HepG2 (cell line): ENCODE data around the gene SKIDA1. TPM values are rescaled to one million over a fixed set of nuclear protein-coding genes. Genes with fewer than 3 reads are reported as not detected.

Experiments used
- AGO1 ChIP-seq: fragments of 200-400 bp; formaldehyde crosslinking; IDR thresholded peaks from 2 replicates; pipeline ENCODE4 v1.6.1; 2017; ENCODE audit warnings: mild to moderate bottlenecking, low read depth, low read length, moderate library complexity; ENCODE audit not compliant: poor library complexity, severe bottlenecking
- ARHGAP35 ChIP-seq: sonication (generic); formaldehyde crosslinking; IDR thresholded peaks from 2 replicates; pipeline ENCODE4 v1.9.0; 2022; ENCODE audit warnings: mild to moderate bottlenecking, inconsistent platforms, moderate library complexity, missing genetic modification reagents, borderline replicate concordance
- ATF4 ChIP-seq, 2 experiments: fragments of 450-650 bp in 1 of 2; sonication (generic) in 1 of 2; formaldehyde crosslinking; IDR thresholded peaks; 2 replicates each; pipeline versions ENCODE4 v1.5.0 to v1.8.0; 2020 to 2022; ENCODE audit warnings: mild to moderate bottlenecking in 1 of 2, missing genetic modification reagents in 1 of 2
- BRF2 ChIP-seq: sonication (generic); formaldehyde crosslinking; IDR thresholded peaks from 2 replicates; pipeline ENCODE4 v1.8.1; 2022; ENCODE audit warnings: mild to moderate bottlenecking, missing genetic modification reagents
- CBFB ChIP-seq: sonication (generic); formaldehyde crosslinking; IDR thresholded peaks from 2 replicates; pipeline ENCODE4 v1.4.0; 2020; ENCODE audit warnings: missing genetic modification reagents
- DMAP1 ChIP-seq: IDR thresholded peaks from 2 replicates; pipeline ENCODE4 v1.6.1; 2016
- FOXK2 ChIP-seq: fragments of 450-650 bp; IDR thresholded peaks from 2 replicates; pipeline ENCODE4 v1.6.1; 2016
- NBN ChIP-seq: fragments of 450-650 bp; conservative IDR thresholded peaks from 2 replicates; pipeline ENCODE4 v1.6.1; 2017
- RAD51 ChIP-seq: fragments of 450-650 bp; IDR thresholded peaks from 2 replicates; pipeline ENCODE4 v1.6.1; 2016; ENCODE audit warnings: borderline replicate concordance
- RBFOX2 ChIP-seq: fragments of 200-400 bp; formaldehyde crosslinking; IDR thresholded peaks from 2 replicates; pipeline ENCODE4 v1.6.1; 2017; ENCODE audit warnings: low read depth, mild to moderate bottlenecking, low read length
- U2AF2 ChIP-seq: fragments of 200-400 bp; formaldehyde crosslinking; IDR thresholded peaks from 2 replicates; pipeline ENCODE4 v1.6.1; 2017; ENCODE audit warnings: low read depth, mild to moderate bottlenecking, low read length
- ZBTB49 ChIP-seq: sonication (generic); formaldehyde crosslinking; IDR thresholded peaks from 2 replicates; pipeline ENCODE4 v1.4.0; 2020; ENCODE audit warnings: missing genetic modification reagents, borderline replicate concordance
- ZNF142 ChIP-seq: sonication (generic); formaldehyde crosslinking; IDR thresholded peaks from 2 replicates; pipeline ENCODE4 v1.4.0; 2020; ENCODE audit warnings: missing genetic modification reagents
- ZNF281 ChIP-seq: sonication (generic); formaldehyde crosslinking; IDR thresholded peaks from 2 replicates; pipeline ENCODE4 v1.4.0; 2020; ENCODE audit warnings: missing genetic modification reagents, borderline replicate concordance
- ZNF747 ChIP-seq: sonication (generic); formaldehyde crosslinking; IDR thresholded peaks from 2 replicates; pipeline ENCODE4 v1.8.1; 2023; ENCODE audit warnings: missing genetic modification reagents, mild to moderate bottlenecking, borderline replicate concordance
- ZNF749 ChIP-seq: sonication (generic); formaldehyde crosslinking; IDR thresholded peaks from 2 replicates; pipeline ENCODE4 v1.8.0; 2022; ENCODE audit warnings: mild to moderate bottlenecking, missing genetic modification reagents, moderate library complexity, borderline replicate concordance
- polyA plus RNA-seq, 8 experiments: library from polyadenylated mRNA; depleted of rRNA in 3 of 8; stranded (reverse) in 7 of 8; unstranded in 1 of 8; fragments of >200 nt; fragmentation: Illumina TruSeq in 4 of 8; extraction: Trizol in 4 of 8; gene quantifications; 2 replicates each; pipeline versions ENCODE4 v1.2.1 to v1.2.3, GENCODE V29; 2011 to 2016; ENCODE audit warnings: low read depth in 4 of 8, missing spikeins in 1 of 8, mixed read lengths in 1 of 8; ENCODE audit not compliant: insufficient read depth in 1 of 8
- total RNA-seq, 5 experiments: library from RNA; depleted of rRNA; stranded (reverse); fragments of >200 nt; fragmentation: Illumina TruSeq; extraction: Trizol; gene quantifications; 2 replicates each; pipeline ENCODE4 v1.2.3, GENCODE V29; 2016; ENCODE audit warnings: low read depth in 1 of 5

SKIDA1 gene
- total and polyA plus RNA-seq, 2 of the 13 experiments (the other 11 are each of a cell fraction or from before 2014, with no cell fraction given) = 0.73 to 1.5 TPM

GRCh38 chr10:21534280-21534586 lies 8.8 kb upstream of the SKIDA1 start (continued):
- TF ChIP-seq ARHGAP35 (CRISPR knock-in tag) (no peak), FOXK2 (no peak), ZNF281 (no peak), CBFB (CRISPR knock-in tag) (no peak), RBFOX2 (peak; percentile 69), NBN (no peak), DMAP1 (no peak; the same call in 1 of the 2 replicates), RAD51 (no peak), ATF4 (CRISPR knock-in tag; IDR thresholded peaks at IDR 0.05) (0 out of 4 replicates have a peak, but pooled peaks of 1 of the 2 experiments have one; percentile 23), AGO1 (peak; percentile 3), U2AF2 (no peak), ZNF749 (CRISPR knock-in tag) (0 out of 2 replicates have a peak, but pooled peaks have one; percentile 6), BRF2 (no peak), ZNF747 (no peak), ZNF142 (CRISPR knock-in tag) (no peak), ZBTB49 (no peak)
